Effector memory CD4-positive, alpha-beta T cell (primary cell): ENCODE measurements around the gene LMAN1.

ENCODE experiments used
- DNase-seq, 3 donors: peaks; one replicate each; pipeline ENCODE4 v3.0.0-alpha.2; 2020
- H3K27ac ChIP-seq: 2 replicates; pipeline ENCODE4 v1.7.0; 2013; ENCODE audit warnings: mild to moderate bottlenecking, low read length, moderate library complexity; ENCODE audit not compliant: insufficient read depth, poor library complexity, severe bottlenecking
- H3K27me3 ChIP-seq: replicated peaks from 2 replicates; pipeline ENCODE4 v1.7.0; 2013; ENCODE audit warnings: mild to moderate bottlenecking, low read length; ENCODE audit not compliant: insufficient read depth, control insufficient read depth, poor library complexity, severe bottlenecking
- H3K36me3 ChIP-seq: 2 replicates; pipeline ENCODE4 v1.7.0; 2013; ENCODE audit warnings: mild to moderate bottlenecking, low read length, moderate library complexity; ENCODE audit not compliant: control insufficient read depth, insufficient read depth
- H3K4me1 ChIP-seq: 2 replicates; pipeline ENCODE4 v1.7.0; 2013; ENCODE audit warnings: low read length, mild to moderate bottlenecking; ENCODE audit not compliant: control insufficient read depth, insufficient read depth, poor library complexity, severe bottlenecking
- H3K4me3 ChIP-seq: 2 replicates; pipeline ENCODE4 v1.7.0; 2013; ENCODE audit warnings: low read length, low read depth, mild to moderate bottlenecking; ENCODE audit not compliant: insufficient read depth, poor library complexity, severe bottlenecking
- H3K9me3 ChIP-seq: 2 replicates; pipeline ENCODE4 v1.7.0; 2013; ENCODE audit warnings: mild to moderate bottlenecking, low read length, moderate library complexity; ENCODE audit not compliant: control insufficient read depth

Gene LMAN1

DNA sequence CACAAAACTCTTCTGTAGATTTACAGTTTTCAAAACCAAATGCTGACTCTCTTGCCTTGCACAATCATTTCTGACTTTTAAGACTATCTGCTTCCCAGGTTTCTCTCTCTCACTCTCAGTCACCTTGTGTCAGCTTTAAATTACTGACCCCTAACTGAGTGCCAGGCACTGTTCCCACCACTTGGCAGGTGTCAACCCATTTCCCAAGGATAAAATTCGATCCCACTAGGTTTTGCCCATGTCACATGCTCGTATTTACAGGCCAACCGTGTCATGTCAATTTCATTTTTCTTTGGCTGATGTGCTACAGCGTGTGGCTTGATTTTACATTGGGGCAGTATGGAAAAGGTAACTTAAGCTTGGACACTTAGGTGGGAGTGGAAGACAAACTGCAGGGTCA is 26.1 kb upstream of the LMAN1 start:
- Histone ChIP-seq H3K27ac (no peak overlapping the region), H3K27me3 (no peaks in the 10 kb centered on the region), H3K4me3 (no peak overlapping the region), H3K9me3 (no peaks in the 10 kb centered on the region), H3K4me1 (no peaks in the 10 kb centered on the region), H3K36me3 (no peaks in the 10 kb centered on the region)
- DNase-seq, result no peak

DNA sequence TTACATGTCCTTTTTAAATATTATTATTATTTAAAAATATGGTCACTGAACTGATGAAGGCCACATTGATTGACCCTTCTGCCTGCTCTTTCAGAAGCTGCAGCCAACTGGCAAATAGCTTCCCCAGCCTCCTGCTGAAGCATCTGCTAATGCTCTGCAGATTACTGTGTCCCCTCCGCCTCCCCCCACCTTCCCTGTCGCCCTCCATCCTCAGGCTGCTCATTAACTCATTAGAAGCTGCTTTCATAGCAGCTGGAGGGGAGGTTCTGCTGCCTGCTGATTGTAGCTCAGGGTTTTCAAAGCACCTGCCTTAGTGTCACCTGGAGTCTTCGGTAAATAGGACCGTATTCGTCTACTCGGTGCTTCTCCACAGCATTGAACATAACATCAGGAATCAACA is 24.8 kb upstream of the LMAN1 start:
- DNase-seq, result no peak
- no peak overlapping the region for H3K27ac ChIP-seq

DNA sequence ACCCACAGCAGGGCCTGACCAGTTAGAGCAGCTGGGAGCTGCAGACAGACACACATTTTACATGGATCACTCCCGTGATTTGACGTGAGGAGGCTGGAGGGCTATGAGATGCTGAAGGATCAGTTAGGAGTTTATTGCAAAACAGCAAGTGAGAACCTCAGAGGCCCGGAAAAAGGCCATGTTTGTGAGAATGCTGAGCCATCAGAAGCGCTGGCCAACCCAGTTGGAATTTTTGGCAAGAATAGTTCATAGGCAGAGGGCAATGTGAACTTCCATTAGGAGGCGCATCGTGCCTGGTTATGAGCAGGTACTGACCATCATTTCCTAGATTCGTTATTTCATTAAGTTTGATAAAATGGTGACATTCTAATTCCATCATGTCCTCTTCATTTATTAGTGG is 23.3 kb upstream of the LMAN1 start:
- Histone ChIP-seq H3K4me1 (no peaks in the 10 kb centered on the region), H3K36me3 (no peaks in the 10 kb centered on the region), H3K9me3 (no peaks in the 10 kb centered on the region), H3K27me3 (no peaks in the 10 kb centered on the region), H3K4me3 (no peak overlapping the region), H3K27ac (no peak overlapping the region)
- no peak for DNase-seq

More for the DNA sequence above, 24.8 kb upstream of the LMAN1 start:
- Histone ChIP-seq H3K4me1 (no peaks in the 10 kb centered on the region), H3K27me3 (no peaks in the 10 kb centered on the region), H3K36me3 (no peaks in the 10 kb centered on the region), H3K9me3 (no peaks in the 10 kb centered on the region), H3K4me3 (no peak overlapping the region)

DNA sequence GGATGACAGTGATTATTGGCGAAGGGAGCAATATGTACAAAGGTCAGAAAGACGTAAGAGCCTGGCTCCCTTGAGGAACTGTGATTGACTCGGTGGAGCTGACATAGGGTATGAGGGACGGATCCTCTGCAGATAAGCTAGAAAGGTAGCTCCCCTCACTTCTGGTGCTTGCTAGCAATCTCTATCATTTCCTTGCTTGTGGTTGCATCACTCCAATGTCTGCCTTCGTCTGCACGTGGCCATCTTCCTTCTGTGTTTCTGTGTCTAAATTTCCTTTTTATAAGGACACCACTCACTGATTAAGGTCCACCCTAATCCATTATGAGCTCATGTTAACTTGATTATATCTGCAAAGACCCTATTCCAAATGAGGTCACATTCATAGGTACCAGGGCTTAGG is 22.9 kb upstream of the LMAN1 start:
- Histone ChIP-seq H3K27me3 (no peaks in the 10 kb centered on the region), H3K9me3 (no peaks in the 10 kb centered on the region), H3K27ac (no peak overlapping the region), H3K36me3 (no peaks in the 10 kb centered on the region), H3K4me3 (no peak overlapping the region), H3K4me1 (no peaks in the 10 kb centered on the region)
- no peak for DNase-seq

DNA sequence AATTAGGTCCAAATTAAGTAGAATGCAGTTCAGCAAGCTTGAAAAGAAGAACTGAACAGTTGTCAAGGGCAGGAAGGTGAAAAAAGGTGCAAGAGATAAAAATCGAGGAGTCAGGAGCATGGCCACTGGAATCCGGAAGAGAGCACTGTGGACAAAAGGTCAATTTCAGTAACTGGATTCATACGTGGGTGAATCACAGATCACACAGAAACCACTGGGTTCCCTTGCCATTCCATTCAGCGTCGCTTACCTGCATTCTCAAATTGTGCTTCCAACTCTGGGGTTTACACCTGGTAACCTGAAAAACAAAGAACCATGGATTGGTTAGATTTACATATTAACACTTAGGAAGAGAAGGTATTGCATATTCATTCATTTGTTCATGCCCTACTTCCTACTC is 21.6 kb upstream of the LMAN1 start:
- H3K4me3 ChIP-seq, result no peak overlapping the region
- H3K27ac ChIP-seq, result no peak overlapping the region
- H3K9me3 ChIP-seq, result no peaks in the 10 kb centered on the region
- no peaks in the 10 kb centered on the region for H3K4me1 ChIP-seq
- H3K27me3 ChIP-seq, result no peaks in the 10 kb centered on the region
- DNase-seq, result no peak
- no peaks in the 10 kb centered on the region for H3K36me3 ChIP-seq

- H3K27me3 ChIP-seq, result no peaks in the 10 kb centered on the region
- H3K36me3 ChIP-seq, result no peaks in the 10 kb centered on the region
- no peak overlapping the region for H3K27ac ChIP-seq
- no peaks in the 10 kb centered on the region for H3K4me1 ChIP-seq
- no peaks in the 10 kb centered on the region for H3K9me3 ChIP-seq
- no peak for DNase-seq
- H3K4me3 ChIP-seq, result no peak overlapping the region
Observed at GRCh38 chr18:59379772-59380522, 20.9 kb upstream of the LMAN1 start.

DNA sequence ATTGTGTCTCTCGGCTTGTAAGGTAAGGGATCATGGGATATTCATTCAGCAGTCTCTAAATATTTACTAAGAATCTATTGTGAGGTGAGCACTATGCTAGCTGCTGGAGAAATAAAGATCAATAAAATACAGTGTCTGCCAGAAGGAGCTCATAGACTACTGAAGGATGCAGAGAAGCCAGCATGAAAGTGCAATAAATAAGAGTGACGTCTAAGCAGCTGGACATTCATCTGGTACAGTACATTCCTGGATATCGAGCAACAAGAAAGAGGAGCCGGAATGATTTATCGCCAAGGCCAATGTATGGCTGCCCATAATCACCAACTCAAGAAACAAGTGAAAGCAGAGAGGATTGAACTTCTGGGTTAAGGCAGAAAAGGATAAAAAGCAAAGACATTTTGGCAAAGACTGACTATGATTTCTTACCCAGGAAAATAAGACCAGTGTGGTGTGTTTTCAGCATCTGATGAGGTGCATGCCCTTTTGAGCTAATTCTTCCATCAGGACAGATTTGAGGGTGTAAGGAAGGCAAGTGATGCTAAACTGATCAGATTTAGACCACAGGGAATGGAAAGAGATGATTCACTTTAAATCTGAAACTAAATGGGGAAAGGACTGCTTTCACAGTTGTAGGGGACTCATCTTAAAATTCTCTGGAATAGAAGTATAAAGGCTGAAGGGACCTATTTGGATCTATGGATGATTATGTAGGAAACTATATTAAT is 18.7 kb upstream of the LMAN1 start:
- no peak for DNase-seq
- Histone ChIP-seq H3K9me3 (no peaks in the 10 kb centered on the region), H3K27ac (no peak overlapping the region), H3K36me3 (no peaks in the 10 kb centered on the region), H3K4me3 (no peak overlapping the region), H3K27me3 (no peaks in the 10 kb centered on the region), H3K4me1 (no peaks in the 10 kb centered on the region)

GRCh38 chr18:59376351-59376935 is 17.4 kb upstream of the LMAN1 start:
- no peak overlapping the region for H3K27ac ChIP-seq
- H3K27me3 ChIP-seq, result no peaks in the 10 kb centered on the region
- no peaks in the 10 kb centered on the region for H3K36me3 ChIP-seq
- DNase-seq, result no peak
- no peaks in the 10 kb centered on the region for H3K9me3 ChIP-seq
- no peak overlapping the region for H3K4me3 ChIP-seq
- no peaks in the 10 kb centered on the region for H3K4me1 ChIP-seq

DNA sequence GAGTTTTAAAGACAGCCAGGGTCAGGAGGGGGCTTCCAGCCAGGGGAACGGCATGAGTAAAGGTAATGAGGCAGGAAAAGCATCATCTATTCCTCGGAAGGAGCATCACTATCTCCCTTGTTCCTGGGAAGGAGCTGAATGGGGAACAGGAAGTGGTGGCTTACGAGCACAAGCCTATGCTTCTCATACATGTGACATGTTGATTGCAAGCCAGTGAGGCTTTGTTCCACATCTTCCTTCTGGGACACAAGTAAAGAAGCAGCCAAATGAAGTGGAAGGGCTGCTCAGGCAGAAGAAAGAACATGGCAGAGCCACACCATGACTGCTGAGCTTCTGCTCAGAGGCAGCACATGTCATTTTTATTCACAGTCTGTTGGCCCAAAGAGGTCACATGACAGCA is 15.1 kb upstream of the LMAN1 start:
- no peaks in the 10 kb centered on the region for H3K36me3 ChIP-seq
- no peaks in the 10 kb centered on the region for H3K27me3 ChIP-seq
- no peak overlapping the region for H3K27ac ChIP-seq
- DNase-seq, result no peak
- no peaks in the 10 kb centered on the region for H3K9me3 ChIP-seq
- no peak overlapping the region for H3K4me3 ChIP-seq
- no peaks in the 10 kb centered on the region for H3K4me1 ChIP-seq

- H3K4me3 ChIP-seq, result no peak overlapping the region
- no peak for DNase-seq
- no peak overlapping the region for H3K27ac ChIP-seq
- no peaks in the 10 kb centered on the region for H3K27me3 ChIP-seq
- no peaks in the 10 kb centered on the region for H3K36me3 ChIP-seq
- H3K4me1 ChIP-seq, result no peaks in the 10 kb centered on the region
- H3K9me3 ChIP-seq, result no peaks in the 10 kb centered on the region
Observed at GRCh38 chr18:59372975-59373374, 13.9 kb upstream of the LMAN1 start.
